Measurements from ENCODE around the gene MBD3. TPM values are rescaled to one million over a fixed set of nuclear protein-coding genes. Genes with fewer than 3 reads are reported as not detected.
"Not testable (repeated sequence)": the region's sequence is repeated elsewhere in the genome, so short reads cannot be mapped to it uniquely, and the experiment has no call there.

The MBD3 gene
- total RNA-seq, 1 experiment from 2014 or later: 84.2 TPM

DNA sequence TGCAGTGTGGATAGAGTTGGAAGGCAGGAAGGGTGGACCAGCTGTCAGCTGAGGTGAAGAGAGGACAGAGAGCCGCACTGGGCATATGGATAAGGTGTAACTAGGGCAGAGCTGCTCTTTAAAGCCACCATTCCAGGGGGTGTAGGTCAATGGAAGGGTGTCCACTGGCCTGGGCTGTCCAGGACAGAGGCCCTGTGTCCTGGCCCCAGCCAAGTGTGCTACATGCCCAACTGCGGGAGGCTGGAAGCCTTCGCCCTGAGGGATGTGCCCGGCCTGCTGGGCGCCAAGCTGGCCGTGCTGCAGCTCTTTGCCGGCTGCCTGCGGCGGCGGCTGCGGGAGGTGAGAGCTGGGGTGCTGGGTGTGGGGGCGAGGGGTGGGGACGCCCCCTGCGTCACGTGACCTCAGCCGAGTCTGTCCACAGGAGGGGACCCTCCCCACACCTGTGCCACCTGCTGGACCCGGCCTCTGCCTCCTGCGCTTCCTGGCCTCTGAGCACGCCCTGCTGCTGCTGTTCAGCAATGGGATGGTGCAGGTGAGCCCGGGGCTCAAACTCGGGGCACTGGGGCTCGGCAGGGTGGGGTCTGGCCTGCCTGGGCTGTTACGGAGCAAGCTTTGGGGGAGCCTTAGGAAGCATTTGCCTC lies 59.0 kb downstream of the MBD3 start:
- in situ Hi-C loops (cut with HindIII; ENCODE audit: low pct_unique_long_range_greater_than_20kb, low sequenced_read_pairs): no loop called here
- no peak for DNase-seq (ENCODE audit: low read depth, low spot score)

DNA sequence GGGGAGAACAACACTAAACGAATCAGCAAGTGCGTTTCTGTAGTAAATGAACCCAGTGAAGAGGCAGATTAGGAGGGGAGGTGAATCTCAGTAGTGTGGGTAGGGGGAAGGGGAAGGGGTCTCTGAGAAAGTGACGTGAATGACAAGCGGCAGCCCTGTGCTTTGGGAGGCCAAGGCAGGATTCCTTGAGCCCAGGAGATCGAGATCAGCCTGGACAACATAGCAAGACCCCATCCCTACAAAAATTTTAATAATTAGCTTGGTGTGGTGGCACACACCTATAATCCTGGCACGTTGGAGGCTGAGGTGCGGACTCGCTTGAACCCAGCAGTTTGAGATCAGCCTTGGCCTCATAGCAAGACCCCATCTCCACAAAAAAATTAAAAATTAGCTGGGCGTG lies 60.7 kb downstream of the MBD3 start:
- in situ Hi-C loops (cut with HindIII; ENCODE audit: low pct_unique_long_range_greater_than_20kb, low sequenced_read_pairs): no loop called here

DNA sequence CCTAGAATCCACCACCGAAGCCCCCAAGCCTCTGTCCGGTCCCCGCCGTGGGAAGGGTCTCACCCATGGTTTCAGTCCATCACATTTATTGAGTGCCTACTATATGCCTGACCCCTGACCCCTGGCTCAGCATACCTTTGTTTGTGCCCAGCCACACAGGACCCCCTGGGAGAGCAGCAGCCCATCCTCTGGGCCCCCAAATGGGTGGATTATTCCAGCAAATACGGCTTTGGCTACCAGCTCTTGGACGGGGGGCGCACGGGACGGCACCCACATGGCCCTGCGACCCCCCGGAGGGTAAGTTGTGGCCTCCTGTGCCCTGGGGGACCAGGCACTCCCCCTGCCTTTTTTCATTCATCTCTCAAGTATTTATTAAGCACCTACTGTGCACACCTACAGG lies 61.1 kb downstream of the MBD3 start:
- in situ Hi-C loops (cut with HindIII; ENCODE audit: low pct_unique_long_range_greater_than_20kb, low sequenced_read_pairs): no loop called here
- DNase-seq (ENCODE audit: low read depth, low spot score): no peak

More for the DNA sequence above, 60.7 kb downstream of the MBD3 start:
- DNase-seq (ENCODE audit: low read depth, low spot score): no peak

DNA sequence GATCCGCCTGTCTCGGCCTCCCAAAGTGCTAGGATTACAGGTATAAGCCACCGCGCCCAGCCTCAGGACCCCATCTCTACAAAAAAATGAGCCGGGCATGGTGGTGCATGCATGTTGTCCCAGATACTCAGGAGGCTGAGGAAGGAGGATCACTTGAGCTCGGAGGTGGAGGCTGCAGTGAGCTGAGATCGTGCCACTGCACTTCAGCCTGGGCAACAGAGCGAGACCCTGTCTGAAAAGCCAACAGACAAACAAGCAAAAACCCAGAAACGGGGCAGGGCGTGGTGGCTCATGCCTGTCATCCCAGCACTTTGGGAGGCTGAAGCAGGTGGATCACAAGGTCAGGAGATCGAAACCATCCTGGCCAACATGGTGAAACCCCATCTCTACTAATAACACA lies 61.8 kb downstream of the MBD3 start:
- DNase-seq (ENCODE audit: low read depth, low spot score); in situ Hi-C loops (cut with HindIII; ENCODE audit: low pct_unique_long_range_greater_than_20kb, low sequenced_read_pairs): not testable (repeated sequence)

- in situ Hi-C loops (cut with HindIII; ENCODE audit: low pct_unique_long_range_greater_than_20kb, low sequenced_read_pairs): no loop called here
Observed at GRCh38 chr19:1529430-1529816, 63.2 kb downstream of the MBD3 start.

DNA sequence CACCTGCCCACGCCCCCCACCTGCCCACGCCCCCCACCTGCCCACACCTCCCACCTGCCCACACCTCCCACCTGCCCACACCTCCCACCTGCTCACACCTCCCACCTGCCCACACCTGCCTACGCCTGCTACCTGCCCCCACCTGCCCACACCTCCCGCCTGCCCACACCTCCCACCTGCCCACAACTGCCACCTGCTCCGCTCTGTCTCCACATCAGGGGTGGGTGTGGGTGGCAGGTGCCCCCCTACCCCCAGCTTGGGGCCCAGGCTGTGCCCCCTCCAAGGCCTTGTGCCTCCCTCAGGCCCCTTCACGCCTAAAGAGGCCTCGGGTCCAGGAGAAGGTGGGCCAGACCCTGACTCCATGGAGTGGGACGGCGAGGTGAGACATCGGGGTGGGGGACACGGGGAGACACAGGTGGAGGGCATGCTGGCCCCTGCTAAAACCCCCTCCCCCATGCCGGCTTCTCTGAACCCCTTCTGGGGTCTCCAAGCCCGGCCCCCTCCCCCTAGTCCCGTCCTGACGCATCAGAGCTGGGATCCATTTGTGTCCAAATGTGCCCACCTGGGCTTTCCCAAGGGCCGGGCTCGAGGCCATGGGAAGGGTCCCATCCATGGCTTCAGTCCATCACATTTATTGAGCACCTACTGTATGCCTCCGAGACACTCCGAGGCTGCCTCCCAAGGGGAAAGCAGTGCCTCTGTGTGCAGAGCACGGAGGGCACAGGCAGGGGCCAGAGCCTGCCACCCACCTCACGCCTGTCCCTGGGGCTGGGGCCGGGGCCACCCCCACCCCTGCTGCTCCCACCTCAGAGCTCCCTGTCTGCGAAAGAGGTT lies 63.9 kb downstream of the MBD3 start:
- no peak for DNase-seq (ENCODE audit: low read depth, low spot score)
- in situ Hi-C loops (cut with HindIII; ENCODE audit: low pct_unique_long_range_greater_than_20kb, low sequenced_read_pairs): no loop called here

More at GRCh38 chr19:1529430-1529816, 63.2 kb downstream of the MBD3 start:
- DNase-seq (ENCODE audit: low read depth, low spot score): no peak

- DNase-seq (ENCODE audit: low read depth, low spot score): no peak
- in situ Hi-C loops (cut with HindIII; ENCODE audit: low pct_unique_long_range_greater_than_20kb, low sequenced_read_pairs): no loop called here
Observed at GRCh38 chr19:1527650-1528309, 64.9 kb downstream of the MBD3 start.

DNA sequence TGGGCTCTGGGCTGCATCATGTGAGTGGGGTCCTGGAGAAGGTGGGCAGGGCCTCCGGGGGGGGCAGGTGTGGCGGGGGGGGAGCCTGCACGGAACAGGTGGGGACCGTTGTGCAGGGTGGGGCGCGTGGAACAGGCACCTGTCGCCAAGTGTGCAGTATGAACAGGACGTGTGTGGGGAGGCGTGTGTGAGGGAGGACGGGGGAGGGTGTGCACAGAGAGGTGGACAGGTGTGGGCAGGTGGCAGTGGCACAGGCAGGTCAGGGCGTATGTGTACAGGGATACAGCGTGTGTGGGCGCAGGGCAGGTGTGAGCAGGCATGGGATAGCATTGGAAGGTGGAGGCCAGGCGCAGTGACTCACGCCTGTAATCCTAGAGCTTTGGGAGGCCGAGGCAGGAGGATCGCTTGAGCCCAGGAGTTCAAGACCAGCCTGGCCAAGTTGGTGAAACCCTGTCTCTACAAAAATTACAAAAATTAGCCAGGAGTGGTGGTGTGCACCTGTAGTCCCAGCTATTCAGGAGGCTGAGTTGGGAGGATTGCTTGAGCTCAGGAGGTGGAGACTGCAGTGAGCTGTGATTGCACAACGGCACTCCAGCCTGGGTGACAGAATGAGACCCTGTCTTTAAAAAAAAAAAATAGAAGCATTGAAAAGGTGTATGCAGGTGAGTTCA lies 65.6 kb downstream of the MBD3 start:
- no peak for DNase-seq (ENCODE audit: low read depth, low spot score)
- in situ Hi-C loops (cut with HindIII; ENCODE audit: low pct_unique_long_range_greater_than_20kb, low sequenced_read_pairs): no loop called here

DNA sequence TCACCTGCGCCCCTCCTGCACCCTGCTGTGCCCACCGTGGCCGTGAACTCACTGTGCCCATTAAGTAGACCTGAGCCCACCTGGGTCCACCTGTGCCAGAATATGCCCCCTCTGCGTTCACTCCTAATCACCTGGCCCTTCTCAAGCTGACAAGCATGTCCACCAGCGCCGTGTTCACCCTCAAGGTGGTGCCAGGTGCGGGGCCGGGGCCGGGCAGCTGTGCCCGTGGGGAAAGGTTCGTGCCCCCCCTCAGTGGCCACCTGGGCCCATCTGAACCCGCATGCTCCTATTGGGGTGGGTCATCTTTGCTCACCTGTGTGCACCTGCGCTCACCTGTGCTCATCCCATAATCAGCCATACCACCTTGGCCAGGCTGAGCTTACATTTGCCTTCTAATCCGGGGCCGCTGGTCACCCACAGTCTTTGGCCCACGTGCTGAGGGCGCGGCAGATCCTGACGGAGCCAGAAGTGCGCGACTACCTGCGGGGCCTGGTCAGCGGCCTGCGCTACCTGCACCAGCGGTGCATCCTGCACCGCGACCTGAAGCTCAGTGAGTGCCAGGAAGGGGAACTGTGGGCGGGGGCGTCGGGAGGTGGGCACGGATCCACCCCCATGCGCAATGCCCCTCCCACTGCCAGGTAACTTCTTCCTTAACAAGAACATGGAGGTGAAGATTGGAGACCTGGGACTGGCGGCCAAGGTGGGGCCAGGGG lies 66.4 kb downstream of the MBD3 start:
- in situ Hi-C loops (cut with HindIII; ENCODE audit: low pct_unique_long_range_greater_than_20kb, low sequenced_read_pairs): no loop called here
- DNase-seq (ENCODE audit: low read depth, low spot score): no peak

DNA sequence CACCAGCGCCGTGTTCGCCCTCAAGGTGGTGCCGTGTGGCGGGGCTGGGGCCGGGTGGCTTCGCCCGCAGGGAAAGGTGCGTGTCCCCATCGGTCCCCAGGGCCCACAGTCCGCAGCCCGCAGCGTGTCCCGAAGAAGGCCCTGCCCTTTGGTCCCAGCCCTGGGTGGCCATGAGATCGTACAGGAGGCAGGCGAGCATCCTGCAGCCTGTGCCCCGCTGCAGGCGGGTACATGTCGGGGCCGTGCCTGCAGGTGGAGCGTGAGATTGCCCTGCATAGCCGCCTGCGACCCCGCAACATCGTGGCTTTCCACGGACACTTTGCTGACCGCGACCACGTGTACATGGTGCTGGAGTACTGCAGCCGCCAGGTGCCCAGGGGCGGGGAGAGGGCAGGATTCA lies 67.3 kb downstream of the MBD3 start:
- no peak for DNase-seq (ENCODE audit: low read depth, low spot score)
- in situ Hi-C loops (cut with HindIII; ENCODE audit: low pct_unique_long_range_greater_than_20kb, low sequenced_read_pairs): no loop called here

DNA sequence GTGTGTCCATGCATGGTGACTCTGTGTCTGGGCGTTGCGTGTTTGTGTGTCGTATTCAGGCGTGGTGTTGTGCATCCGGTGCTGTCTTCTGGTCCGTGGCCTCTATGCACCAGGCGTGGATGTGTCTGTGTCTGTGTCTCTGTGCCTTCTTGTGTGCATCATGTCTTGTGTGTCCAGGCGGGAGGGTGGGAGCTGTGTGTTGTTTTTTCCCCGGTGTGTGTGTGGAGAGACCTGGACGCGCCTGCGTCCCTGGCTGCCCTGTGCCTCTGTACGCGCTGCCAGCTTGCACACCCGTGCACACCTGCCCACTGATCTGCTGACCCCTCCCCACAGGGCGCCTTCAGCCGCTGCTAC lies 67.7 kb downstream of the MBD3 start:
- in situ Hi-C loops (cut with HindIII; ENCODE audit: low pct_unique_long_range_greater_than_20kb, low sequenced_read_pairs): no loop called here
- DNase-seq (ENCODE audit: low read depth, low spot score): no peak

GRCh38 chr19:1524287-1524971 lies 68.2 kb downstream of the MBD3 start:
- DNase-seq (ENCODE audit: low read depth, low spot score): no peak
- in situ Hi-C loops (cut with HindIII; ENCODE audit: low pct_unique_long_range_greater_than_20kb, low sequenced_read_pairs): no loop called here

Small RNAs within 50 kb of the gene (small RNA-seq; reads per million reads assigned to genes)
- gene AC005943.2 (0 reads per million in 2 experiments), gene RN7SL477P (0 reads per million in 2 experiments), gene RNU6-1223P (0 reads per million in 2 experiments)

Other genes with a start within 250 kb of the MBD3 start
- 44.2 and 59.3 TPM in 2 replicates for gene NDUFS7, start 209.0 kb downstream of the MBD3 start, total RNA-seq (2014; rRNA removed; shearing (Covaris generic))
- gene GAMT, start 191.3 kb downstream of the MBD3 start, total RNA-seq (2014; rRNA removed; shearing (Covaris generic)): 16.4 and 21.6 TPM in 2 replicates
- 65.5 and 71.7 TPM in 2 replicates for gene DAZAP1, start 185.3 kb downstream of the MBD3 start, total RNA-seq (2014; rRNA removed; shearing (Covaris generic))
- gene RPS15, start 154.5 kb downstream of the MBD3 start, total RNA-seq (2014; rRNA removed; shearing (Covaris generic)): 1,300 and 1,363 TPM in 2 replicates
- gene APC2, start 142.7 kb downstream of the MBD3 start, total RNA-seq (2014; rRNA removed; shearing (Covaris generic)): 1.8 and 2.0 TPM in 2 replicates
- gene C19orf25, start 113.7 kb downstream of the MBD3 start, total RNA-seq (2014; rRNA removed; shearing (Covaris generic)): 18.6 and 20.0 TPM in 2 replicates
- gene PCSK4, start 102.5 kb downstream of the MBD3 start, total RNA-seq (2014; rRNA removed; shearing (Covaris generic)): 1.9 TPM in 2 replicates
- 3.2 and 4.5 TPM in 2 replicates for gene REEP6, start 101.7 kb downstream of the MBD3 start, total RNA-seq (2014; rRNA removed; shearing (Covaris generic))
- 2.8 and 4.4 TPM in 2 replicates for gene ADAMTSL5, start 79.8 kb downstream of the MBD3 start, total RNA-seq (2014; rRNA removed; shearing (Covaris generic))
- gene PLK5, start 68.8 kb downstream of the MBD3 start, total RNA-seq (2014; rRNA removed; shearing (Covaris generic)): not detected in 2 replicates
- gene MEX3D, start 24.5 kb downstream of the MBD3 start, total RNA-seq (2014; rRNA removed; shearing (Covaris generic)): 7.9 and 11.6 TPM in 2 replicates
- gene UQCR11, start 12.6 kb upstream of the MBD3 start, total RNA-seq (2014; rRNA removed; shearing (Covaris generic)): 150 and 162 TPM in 2 replicates
- gene TCF3, start 59.8 kb upstream of the MBD3 start, total RNA-seq (2014; rRNA removed; shearing (Covaris generic)): 21.4 and 23.2 TPM in 2 replicates
- gene ONECUT3, start 160.6 kb upstream of the MBD3 start, total RNA-seq (2014; rRNA removed; shearing (Covaris generic)): not detected in 2 replicates
- 1.4 and 2.0 TPM in 2 replicates for gene ATP8B3, start 219.4 kb upstream of the MBD3 start, total RNA-seq (2014; rRNA removed; shearing (Covaris generic))